ENCODE measurements around the gene RASAL3.

Gene RASAL3

DNA sequence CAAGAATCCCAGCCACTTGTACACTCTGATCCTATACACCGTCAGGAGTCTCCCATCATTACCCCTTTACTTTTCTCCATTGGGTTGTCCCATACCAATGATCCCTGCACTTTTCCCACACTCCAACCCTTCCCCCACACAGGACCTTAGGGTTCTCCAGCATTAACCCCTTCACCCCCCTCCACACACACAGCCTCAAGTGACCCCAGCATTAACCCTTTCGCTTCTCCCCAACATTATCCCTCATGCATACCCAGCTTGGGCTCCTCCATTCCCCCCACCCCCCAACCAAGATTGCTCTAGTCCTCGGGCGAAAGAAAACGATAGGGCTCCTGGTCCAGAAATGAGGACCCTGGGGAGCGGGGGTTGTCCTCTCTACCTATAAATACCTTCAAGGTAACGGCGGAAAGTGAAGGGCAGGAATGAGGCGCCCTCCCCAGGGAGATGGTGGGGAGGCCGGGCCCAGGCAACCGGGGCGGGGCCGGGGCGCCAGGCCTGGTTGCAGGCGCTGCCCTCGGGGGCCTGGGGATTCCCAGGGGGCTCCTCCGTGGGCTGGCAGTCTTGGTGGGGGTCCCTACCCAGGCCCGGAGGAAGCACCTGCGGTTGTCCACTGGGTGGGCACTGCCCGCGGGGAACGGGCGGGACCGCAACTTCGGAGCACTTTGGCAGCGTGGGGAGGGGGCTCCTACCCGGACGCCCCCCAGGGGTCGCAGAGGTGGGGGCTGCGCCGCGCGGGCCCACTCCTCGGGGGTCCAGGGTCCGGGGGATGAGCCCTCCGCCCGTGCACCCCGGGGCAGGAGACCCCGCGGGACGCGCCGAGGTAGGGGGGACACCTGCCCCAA, 15.3 kb downstream of the RASAL3 start:
- no peak for DNase-seq

- no peak for DNase-seq
These were observed 16.1 kb downstream of the RASAL3 start for GRCh38 chr19:15448044-15448777.

DNA sequence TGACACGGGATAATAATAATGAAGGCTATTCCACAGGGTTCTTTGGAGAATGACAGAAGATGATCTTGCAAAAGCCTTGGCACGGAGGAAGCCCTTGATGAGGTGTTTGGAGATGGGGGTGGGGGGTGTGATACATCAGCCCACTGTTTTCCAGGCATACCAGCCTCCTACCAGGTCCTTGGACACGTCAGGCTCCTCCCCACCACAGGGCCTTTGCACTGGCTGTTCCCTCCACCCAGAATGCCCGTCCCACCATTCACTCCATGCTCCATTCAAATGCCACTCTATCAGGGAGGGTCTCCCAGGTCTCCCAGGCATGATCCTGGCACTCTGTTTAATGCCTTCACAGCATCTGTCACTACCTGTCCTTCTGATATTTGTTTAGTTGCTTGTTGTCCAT, 17.3 kb downstream of the RASAL3 start:
- no peak for DNase-seq

- no peak for DNase-seq
These were observed 18.5 kb downstream of the RASAL3 start for GRCh38 chr19:15445807-15446376.

DNA sequence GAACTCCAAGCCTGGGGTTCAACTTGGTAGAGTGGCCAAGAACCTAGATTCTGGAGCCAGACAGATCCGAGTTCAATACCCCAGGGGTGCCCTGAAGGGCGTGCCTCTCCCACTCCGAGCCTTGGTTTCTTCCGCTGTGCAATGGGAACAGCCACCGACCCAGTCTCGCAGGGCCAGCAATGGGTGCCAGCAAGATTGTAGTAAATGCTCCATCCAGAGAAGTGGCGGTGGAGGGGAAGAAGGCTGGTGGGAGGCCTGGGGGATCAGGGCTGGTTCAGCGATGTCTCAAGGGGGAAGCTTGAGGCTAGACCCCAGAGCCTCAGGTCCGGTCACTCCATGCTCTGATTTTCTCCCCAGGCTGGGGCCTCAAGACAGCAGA, 19.1 kb downstream of the RASAL3 start:
- DNase-seq, result no peak

- DNase-seq, result no peak
These were observed 19.7 kb downstream of the RASAL3 start for GRCh38 chr19:15444505-15445226.

DNA sequence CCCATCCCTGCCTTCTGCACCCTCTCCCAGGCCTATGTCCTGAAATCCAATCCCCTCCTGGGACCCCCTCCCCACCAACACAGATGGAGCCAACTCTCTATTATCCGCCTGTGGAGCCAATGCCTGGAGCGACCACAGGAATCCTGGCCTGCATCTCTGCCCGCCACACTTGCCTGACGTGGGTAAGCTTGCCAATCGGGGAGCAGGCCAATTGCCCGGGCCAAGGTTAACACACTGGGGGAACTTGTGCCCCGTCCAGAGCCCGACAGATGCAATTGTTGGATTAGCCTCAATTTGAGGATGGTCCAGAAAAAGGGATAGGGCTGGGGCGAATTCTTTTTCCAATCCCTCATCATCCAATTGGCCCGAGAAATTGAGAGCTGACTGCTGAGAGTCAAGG, 20.5 kb downstream of the RASAL3 start:
- no peak for DNase-seq

DNA sequence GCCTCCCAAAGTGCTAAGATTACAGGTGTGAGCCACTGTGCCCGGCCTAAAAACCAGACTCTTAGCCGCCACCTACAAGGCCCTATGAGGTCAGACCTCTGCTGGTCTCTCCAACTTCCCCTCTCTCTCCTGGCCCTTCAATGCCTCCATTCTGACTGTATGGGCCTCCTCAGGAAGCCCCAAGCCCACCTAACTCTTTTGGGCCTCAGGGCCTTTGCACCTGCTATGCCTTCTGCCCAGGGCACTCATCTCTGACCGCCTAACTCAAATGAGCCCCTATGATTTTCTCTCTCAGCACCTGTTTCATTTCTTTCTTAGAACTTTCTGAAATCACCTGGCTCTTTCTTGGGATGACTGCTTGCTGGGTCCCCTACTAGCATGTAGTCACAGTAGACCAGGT, 21.0 kb downstream of the RASAL3 start:
- no peak for DNase-seq

- no peak for DNase-seq
These were observed 22.0 kb downstream of the RASAL3 start for GRCh38 chr19:15442142-15442920.

GRCh38 chr19:15441317-15441716, 23.0 kb downstream of the RASAL3 start:
- no peak for DNase-seq

DNA sequence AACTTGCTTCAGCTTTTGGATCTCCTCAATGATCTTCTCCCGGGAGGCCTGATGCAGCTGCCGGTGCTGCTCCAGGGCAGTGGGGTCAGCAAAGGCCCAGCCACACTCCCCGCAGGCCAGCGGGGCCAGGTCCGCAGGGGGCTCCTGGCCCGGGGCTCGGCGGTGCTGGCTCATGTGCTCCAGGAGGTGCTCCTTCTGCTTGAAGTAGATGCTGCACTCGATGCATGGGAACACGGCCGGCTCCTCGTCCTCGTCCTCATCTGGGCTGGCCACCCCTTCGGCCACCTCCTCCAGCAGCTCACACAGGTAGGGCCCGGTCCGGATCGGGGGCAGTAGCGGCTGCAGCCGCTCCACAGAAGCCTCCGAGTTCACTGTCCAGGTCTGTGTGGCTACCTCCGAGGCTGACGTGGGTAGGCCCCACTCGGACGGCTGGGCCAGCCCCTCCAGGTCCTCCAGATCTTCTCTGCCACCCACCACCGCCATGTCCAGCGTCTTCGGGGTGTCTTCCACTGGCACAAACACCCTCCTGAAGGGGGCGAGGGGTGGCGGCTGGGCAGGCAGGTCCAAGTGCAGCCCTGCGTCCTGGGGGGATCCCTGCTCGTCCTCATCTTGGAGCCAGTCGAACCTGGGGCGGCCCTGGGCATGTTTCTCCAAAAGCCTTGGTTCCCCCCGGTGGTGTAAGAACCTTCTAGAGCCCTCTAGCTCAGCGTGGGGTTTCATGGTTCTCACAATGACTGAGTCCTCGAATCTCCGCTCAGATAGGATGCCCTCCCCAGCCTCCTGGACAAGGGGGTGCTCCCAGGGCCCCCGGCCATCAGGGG, 24.3 kb downstream of the RASAL3 start:
- no peak for DNase-seq

- DNase-seq, result no peak
These were observed 25.1 kb downstream of the RASAL3 start for GRCh38 chr19:15439078-15439799.

- no peak for DNase-seq
These were observed 25.8 kb downstream of the RASAL3 start for GRCh38 chr19:15438577-15438976.

DNA sequence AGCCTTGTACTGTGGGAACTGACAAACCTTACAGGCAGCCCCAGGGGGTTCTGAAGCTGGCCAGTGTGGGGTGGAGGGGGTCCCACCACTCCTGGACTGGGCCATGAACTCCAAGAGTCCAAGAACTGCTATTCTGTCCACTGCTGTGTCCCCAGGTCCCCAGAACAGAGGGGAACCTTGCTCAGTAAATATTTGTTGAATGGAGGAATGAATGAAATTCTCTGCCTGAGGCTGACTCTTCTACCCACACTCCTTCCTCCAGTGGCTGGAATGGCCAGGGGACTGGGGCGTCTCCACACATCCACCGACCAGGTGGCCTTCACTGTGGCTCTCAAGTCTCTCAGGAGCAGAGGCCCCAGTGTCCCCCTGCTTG, 26.2 kb downstream of the RASAL3 start:
- DNase-seq, result no peak

GRCh38 chr19:15437355-15438123, 26.8 kb downstream of the RASAL3 start:
- DNase-seq, result no peak

- DNase-seq, result no peak
These were observed 27.6 kb downstream of the RASAL3 start for GRCh38 chr19:15436826-15437110.

DNA sequence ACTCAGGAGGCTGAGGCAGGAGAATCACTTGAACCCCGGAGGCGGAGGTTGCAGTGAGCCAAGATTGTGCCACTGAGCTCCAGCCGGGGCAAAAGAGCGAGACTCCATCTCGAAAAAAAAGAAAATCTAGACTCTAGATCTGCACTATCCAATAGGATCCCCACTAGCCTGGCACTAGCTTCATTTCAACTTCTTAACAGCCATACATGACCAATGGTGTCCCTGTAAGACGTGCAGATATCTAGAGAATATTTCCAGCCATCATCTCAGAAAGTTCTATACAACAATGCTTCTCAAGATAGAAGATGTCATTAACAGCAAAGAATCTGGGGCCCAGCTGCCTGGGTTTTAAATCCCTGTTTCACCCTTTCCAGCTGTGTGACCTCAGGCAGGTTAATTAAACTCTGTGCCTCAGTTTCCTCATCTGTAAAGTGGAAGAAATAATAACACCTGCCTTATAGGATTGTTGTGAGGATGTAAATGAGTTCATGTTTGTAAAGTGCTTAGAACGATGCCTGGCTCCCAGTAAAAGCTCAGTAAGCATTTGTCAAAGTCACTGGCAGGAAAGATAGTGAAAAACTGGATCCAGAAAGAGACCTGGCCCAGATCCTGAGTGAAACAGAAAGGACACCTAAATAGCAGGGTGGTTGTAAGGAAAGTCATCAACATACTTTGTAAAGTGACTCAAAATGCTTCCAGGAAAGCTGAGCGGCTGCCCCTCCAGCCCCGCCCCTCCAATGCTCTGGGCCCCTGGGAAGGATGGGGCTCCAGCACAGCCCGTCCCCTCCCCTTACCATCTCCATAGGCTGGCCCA, 28.1 kb downstream of the RASAL3 start:
- DNase-seq, result no peak

- DNase-seq, result no peak
These were observed 30.8 kb downstream of the RASAL3 start for GRCh38 chr19:15433519-15434069.

Measured in NCI-H1048 (cell line).